K562 (cell line): ENCODE data around the gene TERT. TPM values are rescaled to one million over a fixed set of nuclear protein-coding genes. Genes with fewer than 3 reads are reported as not detected.

Experiments
- ATAC-seq: fragments of 200-7000 bp; cut with Tn5 transposase; 3 replicates; pipeline ENCODE4 v1.9.1; 2020; ENCODE audit warnings: moderate library complexity
- BruUV-seq: library from RNA; stranded (reverse); fragments of 400-500 nt; replicated peaks from 2 replicates; lab custom pipeline; 2021; lab: Mats Ljungman, UMichigan
- CTCF ChIA-PET: fragments of 300-600 bp; formaldehyde crosslinking; extraction: SDS; loops from one replicate; lab custom pipeline; 2021; ENCODE audit warnings: low intra/inter-chr PET ratio; lab: Yijun Ruan, JAX
- POLR2A ChIA-PET: fragments of 300-600, 350-650 bp; sonication (Branson Sonifier 250); formaldehyde crosslinking; extraction: SDS; loops from one replicate; lab custom pipeline; 2021; ENCODE audit warnings: antibody characterized with exemption, inconsistent platforms; lab: Yijun Ruan, JAX
- DNase-seq, 4 experiments: peaks; one replicate each; pipeline versions ENCODE4 v3.0.0 to v3.0.0-alpha.2; 2011 to 2018; ENCODE audit warnings: low spot score in 3 of 4, mixed read lengths in 3 of 4; ENCODE audit errors: extremely low read depth in 1 of 4
- FAIRE-seq: peaks from 2 replicates; lab custom pipeline; 2011; peaks lifted over from hg19 to GRCh38; lab: Jason Lieb, UNC
- H2AFZ ChIP-seq: 2 replicates; pipeline ENCODE4 v1.6.0; 2011; ENCODE audit warnings: low read depth, low read length, control low read depth, inconsistent platforms
- H3K27ac ChIP-seq: fragments of 200-600 bp; 3 replicates; pipeline ENCODE4 v1.8.0; 2011; ENCODE audit warnings: low read depth, mild to moderate bottlenecking, control low read depth, inconsistent platforms, low read length, moderate library complexity, mixed read lengths; ENCODE audit errors: extremely low read depth
- H3K27me3 ChIP-seq, 2 experiments: fragments of 300-600 bp in 1 of 2; 2 replicates in 1 of 2; 3 replicates in 1 of 2; pipeline versions ENCODE4 v1.6.0 to v1.8.0; 2011; ENCODE audit warnings: inconsistent platforms in 2 of 2, low read length in 2 of 2, mild to moderate bottlenecking in 1 of 2, mixed read lengths in 1 of 2, moderate library complexity in 1 of 2; ENCODE audit not compliant: control insufficient read depth in 2 of 2, insufficient read depth in 2 of 2
- H3K36me3 ChIP-seq: fragments of 300-600 bp; 3 replicates; pipeline ENCODE4 v1.8.0; 2011; ENCODE audit warnings: mild to moderate bottlenecking, low read length, inconsistent platforms; ENCODE audit not compliant: control insufficient read depth, insufficient read depth
- H3K4me1 ChIP-seq, 2 experiments: fragments of 200-600 bp in 1 of 2; replicated peaks in 1 of 2; 2 replicates in 1 of 2; 3 replicates in 1 of 2; pipeline versions ENCODE4 v1.5.1 to v1.8.0; 2011; ENCODE audit warnings: inconsistent platforms in 2 of 2, low read length in 2 of 2, mild to moderate bottlenecking in 1 of 2, mixed read lengths in 1 of 2, moderate library complexity in 1 of 2; ENCODE audit not compliant: control insufficient read depth in 2 of 2, insufficient read depth in 2 of 2
- H3K4me2 ChIP-seq: 2 replicates; pipeline ENCODE4 v1.6.1; 2011; ENCODE audit warnings: low read length, control low read depth, inconsistent platforms, mixed read lengths; ENCODE audit not compliant: insufficient read depth
- H3K4me3 ChIP-seq: fragments of 200-600 bp; sonication (generic), shearing (Covaris generic); 2 replicates; pipeline ENCODE4 v1.5.1; 2016; ENCODE audit warnings: control low read depth, inconsistent platforms
- H3K79me2 ChIP-seq: fragments of 200-600 bp; 3 replicates; pipeline ENCODE4 v1.8.0; 2011; ENCODE audit warnings: low read length, inconsistent platforms; ENCODE audit not compliant: control insufficient read depth, insufficient read depth
- H3K9ac ChIP-seq, 2 experiments: 2 replicates each; pipeline versions ENCODE4 v1.6.0 to v1.6.1; 2011; ENCODE audit warnings: low read depth in 2 of 2, low read length in 2 of 2, control low read depth in 1 of 2, inconsistent platforms in 1 of 2, mild to moderate bottlenecking in 1 of 2, mixed read lengths in 1 of 2; ENCODE audit not compliant: insufficient read depth in 1 of 2
- H3K9me1 ChIP-seq: one replicate; pipeline ENCODE4 v1.6.0; 2011; ENCODE audit warnings: inconsistent platforms, mild to moderate bottlenecking, low read length, moderate library complexity; ENCODE audit not compliant: control insufficient read depth, insufficient read depth
- H3K9me3 ChIP-seq: replicated peaks from 2 replicates; pipeline ENCODE4 v1.5.1; 2011; ENCODE audit warnings: low read depth, low read length, inconsistent platforms; ENCODE audit not compliant: control insufficient read depth, insufficient read depth
- H4K20me1 ChIP-seq: replicated peaks from 2 replicates; pipeline ENCODE4 v1.6.1; 2011; ENCODE audit warnings: low read length, inconsistent platforms, mixed read lengths; ENCODE audit not compliant: control insufficient read depth, insufficient read depth
- FOSL1 ChIP-seq: fragments of 200-800 bp; sonication (Bioruptor generic); conservative IDR thresholded peaks from 2 replicates; pipeline ENCODE4 v1.6.1; 2016; ENCODE audit warnings: missing genetic modification characterization, missing compliant biosample characterization
- GTF2F1 ChIP-seq: IDR thresholded peaks from 2 replicates; pipeline ENCODE4 v1.6.1; 2011; ENCODE audit warnings: low read depth, low read length, improper control_type of control experiment
- HNRNPLL ChIP-seq: fragments of 200-400 bp; formaldehyde crosslinking; IDR thresholded peaks from 2 replicates; pipeline ENCODE4 v1.6.1; 2017; ENCODE audit warnings: low read length, low read depth, mild to moderate bottlenecking; ENCODE audit not compliant: poor library complexity, severe bottlenecking
- JUNB ChIP-seq: fragments of 450-650 bp; formaldehyde crosslinking; conservative IDR thresholded peaks from 2 replicates; pipeline ENCODE4 v1.4.0; 2020; ENCODE audit warnings: mild to moderate bottlenecking
- JUND ChIP-seq, 2 experiments: IDR thresholded peaks; 2 replicates in 1 of 2; 3 replicates in 1 of 2; pipeline ENCODE4 v1.6.1; 2011; ENCODE audit warnings: borderline replicate concordance in 2 of 2, low read depth in 2 of 2, low read length in 2 of 2, improper control_type of control experiment in 1 of 2, missing biosample characterization in 1 of 2, missing genetic modification characterization in 1 of 2, missing genetic modification reagents in 1 of 2
- KAT2B ChIP-seq: IDR thresholded peaks from one replicate; pipeline ENCODE4 v1.6.1; 2012; ENCODE audit warnings: low read depth, mild to moderate bottlenecking, control low read depth, inconsistent platforms, low read length, moderate library complexity
- LCOR ChIP-seq: sonication (generic); formaldehyde crosslinking; IDR thresholded peaks from 2 replicates; pipeline ENCODE4 v1.8.0; 2022; ENCODE audit warnings: mild to moderate bottlenecking, missing genetic modification reagents
- MEIS2 ChIP-seq: fragments of 450-650 bp; IDR thresholded peaks from 2 replicates; pipeline ENCODE4 v1.6.1; 2014; ENCODE audit warnings: mild to moderate bottlenecking; ENCODE audit not compliant: partially characterized antibody
- POLR2AphosphoS2 ChIP-seq: IDR thresholded peaks from 2 replicates; pipeline ENCODE4 v1.6.1; 2012; ENCODE audit warnings: low read length, improper control_type of control experiment
- TEAD2 ChIP-seq: fragments of 450-650 bp; IDR thresholded peaks from 2 replicates; pipeline ENCODE4 v1.6.1; 2016; ENCODE audit warnings: missing genetic modification characterization, control low read depth, missing compliant biosample characterization
- ZC3H4 ChIP-seq: sonication (generic); formaldehyde crosslinking; IDR thresholded peaks from 2 replicates; pipeline ENCODE4 v1.9.0; 2021; ENCODE audit warnings: missing genetic modification reagents, borderline replicate concordance
- ZNF707 ChIP-seq: fragments of 250-450 bp; sonication (Bioruptor Pico); conservative IDR thresholded peaks from 2 replicates; pipeline ENCODE4 v1.8.0; 2022; ENCODE audit warnings: inconsistent platforms, mild to moderate bottlenecking, moderate library complexity
- WGBS: fragments of 100-300 bp; shearing (Covaris generic); methylation state at CpG from one replicate; pipeline ENCODE4 v1.1.6; 2016; ENCODE audit warnings: low coverage, mixed read lengths; ENCODE audit not compliant: insufficient coverage; ENCODE audit errors: missing lambda C conversion rate; 5-methylcytosine and 5-hydroxymethylcytosine counted together
- in situ Hi-C: fragments of 300-500 bp; cut with MboI; formaldehyde crosslinking; loops from 4 replicates; pipeline ENCODE4 v1.15.0; 2018; ENCODE audit warnings: inconsistent platforms, mixed read lengths
- intact Hi-C: fragments of 100-400 bp; cut with micrococcal nuclease; formaldehyde crosslinking; loops from 2 replicates; pipeline ENCODE4 v1.14.2; 2022
- polyA plus RNA-seq, 8 experiments: library from polyadenylated mRNA; depleted of rRNA in 4 of 8; stranded (reverse) in 5 of 8; unstranded in 3 of 8; fragments of >200 nt; fragmentation: Nextera tagmentation in 2 of 8; fragmentation: Illumina TruSeq in 1 of 8; extraction: Ambion mirVana in 2 of 8; extraction: Trizol in 1 of 8; gene quantifications; 2 replicates each; pipeline versions ENCODE4 v1.2.1 to v1.2.3, GENCODE V29; 2011 to 2014; ENCODE audit warnings: inconsistent platforms in 1 of 8, missing spikeins in 1 of 8
- total RNA-seq, 7 experiments: library from RNA; depleted of rRNA in 6 of 7; stranded (reverse); fragments of >200 nt in 6 of 7; fragmentation: Illumina TruSeq in 2 of 7; extraction: Trizol in 2 of 7; gene quantifications; 2 replicates each; pipeline versions ENCODE4 v1.2.1 to v1.2.3, GENCODE V29; 2011 to 2021; ENCODE audit warnings: low replicate concordance in 1 of 7
- TF ChIP-seq, protein P1 (sequence below), 2 experiments: fragments of 450-650 bp in 1 of 2; sonication (generic) in 1 of 2; formaldehyde crosslinking in 1 of 2; IDR thresholded peaks in 1 of 2; conservative IDR thresholded peaks in 1 of 2; 2 replicates each; pipeline versions ENCODE4 v1.6.1 to v1.8.1; 2016 to 2023; ENCODE audit warnings: mild to moderate bottlenecking in 2 of 2, moderate library complexity in 2 of 2, inconsistent platforms in 1 of 2, missing genetic modification reagents in 1 of 2
- TF ChIP-seq, protein P2 (sequence below): fragments of 450-650 bp; IDR thresholded peaks from 2 replicates; pipeline ENCODE4 v1.6.1; 2016

TERT gene
- total and polyA plus RNA-seq, 9 of the 15 experiments (the other 6 are each of a cell fraction or from before 2014, with no cell fraction given): 0.08 to 4.5 (median 0.98) TPM; not detected in 1

DNA sequence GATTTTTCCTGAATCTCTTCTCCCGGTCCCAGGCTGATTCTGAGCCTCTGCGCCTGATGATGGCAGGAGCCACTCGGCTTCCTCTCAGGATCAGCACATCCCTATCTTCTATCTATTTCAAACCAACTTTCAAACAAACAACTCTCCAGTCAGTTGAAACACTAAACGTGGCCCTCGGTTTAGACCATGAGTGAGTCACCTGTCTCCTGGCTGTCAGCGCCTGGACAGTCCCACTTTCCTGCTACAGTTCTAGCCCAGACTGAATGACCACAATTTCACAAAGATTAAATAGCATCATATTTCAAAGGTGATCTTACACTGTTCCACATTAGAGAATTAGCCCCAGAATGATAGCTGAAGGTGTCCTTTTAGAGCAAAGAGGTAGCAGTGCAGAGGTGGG, 87.3 kb downstream of the TERT start:
- ATAC-seq (no peak), FAIRE-seq (peak; percentile 72), DNase-seq (no peak)
- Histone ChIP-seq H3K4me1 (peaks cover 5 to 71% of the 10 kb centered on the region in 2 experiments; a peak in 4 of 5 replicates), H3K36me3 (no peaks in the 10 kb centered on the region), H3K9me1 (no peaks in the 10 kb centered on the region), H4K20me1 (peaks cover 10% of the 10 kb centered on the region; the same call in 1 of the 2 replicates), H3K9me3 (no peaks in the 10 kb centered on the region; the same call in 1 of the 2 replicates), H3K27me3 (peaks cover 0 to 58% of the 10 kb centered on the region in 2 experiments; a peak in 4 of 5 replicates), H3K9ac (no peak overlapping the region), H2AFZ (no peak overlapping the region), H3K4me3 (no peak overlapping the region), H3K79me2 (no peaks in the 10 kb centered on the region; the same call in 2 of the 3 replicates), H3K27ac (no peak overlapping the region), H3K4me2 (no peak overlapping the region)
- 20% methylated on average over 6 of the region's 6 CpGs for WGBS
- CTCF ChIA-PET: no interaction called here
- no TSS peak for BruUV-seq
- in situ Hi-C loops: loop anchor here (5.0 kb wide), 1 partner anchor 35 kb away; no protein-coding TSS in a partner anchor
- POLR2A ChIA-PET: no interaction called here
- TF ChIP-seq POLR2AphosphoS2: no peak
- TF ChIP-seq JUNB (CRISPR knock-in tag): no peak
- no peak for TF ChIP-seq GTF2F1
- TF ChIP-seq FOSL1: peak; percentile 83
- TF ChIP-seq, protein P1, sequence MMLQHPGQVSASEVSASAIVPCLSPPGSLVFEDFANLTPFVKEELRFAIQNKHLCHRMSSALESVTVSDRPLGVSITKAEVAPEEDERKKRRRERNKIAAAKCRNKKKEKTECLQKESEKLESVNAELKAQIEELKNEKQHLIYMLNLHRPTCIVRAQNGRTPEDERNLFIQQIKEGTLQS (IDR thresholded peaks at IDR 0.05): peak; percentile 40; the same call in 1 of the 2 replicates
- TF ChIP-seq, protein P1 (CRISPR knock-in tag; conservative IDR thresholded peaks at IDR 0.05): no peak
- no peak for TF ChIP-seq KAT2B
- TF ChIP-seq TEAD2: no peak
- TF ChIP-seq ZNF707 (CRISPR knock-in tag): no peak
- no peak for TF ChIP-seq HNRNPLL
- TF ChIP-seq ZC3H4 (CRISPR knock-in tag): no peak
- peak; percentile 62; the same call in 1 of the 2 replicates for TF ChIP-seq JUND (IDR thresholded peaks at IDR 0.05; ENCODE audit: borderline replicate concordance, low read depth, low read length)
- TF ChIP-seq JUND (tag; IDR thresholded peaks at IDR 0.05; ENCODE audit: borderline replicate concordance, low read depth, low read length): peak; percentile 44; the same call in 1 of the 3 replicates
- peak; percentile 52 for TF ChIP-seq MEIS2
- no peak for TF ChIP-seq LCOR
- TF ChIP-seq, protein P2, sequence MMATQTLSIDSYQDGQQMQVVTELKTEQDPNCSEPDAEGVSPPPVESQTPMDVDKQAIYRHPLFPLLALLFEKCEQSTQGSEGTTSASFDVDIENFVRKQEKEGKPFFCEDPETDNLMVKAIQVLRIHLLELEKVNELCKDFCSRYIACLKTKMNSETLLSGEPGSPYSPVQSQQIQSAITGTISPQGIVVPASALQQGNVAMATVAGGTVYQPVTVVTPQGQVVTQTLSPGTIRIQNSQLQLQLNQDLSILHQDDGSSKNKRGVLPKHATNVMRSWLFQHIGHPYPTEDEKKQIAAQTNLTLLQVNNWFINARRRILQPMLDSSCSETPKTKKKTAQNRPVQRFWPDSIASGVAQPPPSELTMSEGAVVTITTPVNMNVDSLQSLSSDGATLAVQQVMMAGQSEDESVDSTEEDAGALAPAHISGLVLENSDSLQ: peak; percentile 11; the same call in 1 of the 2 replicates
- intact Hi-C loops: no loop called here
